Tibial nerve (tissue), 3 donors: ENCODE results near the gene UTP14C.
"Not testable (repeated sequence)": the region's sequence is repeated elsewhere in the genome, so short reads cannot be mapped to it uniquely, and the experiment has no call there.

Experiments
- CTCF ChIP-seq, 5 experiments: fragments of 200-600 bp in 3 of 5; fragments of 450-650 bp in 2 of 5; sonication (generic) in 3 of 5; IDR thresholded peaks; one replicate each; pipeline ENCODE4 v1.5.1; 2016 to 2019; ENCODE audit warnings: antibody characterized with exemption in 5 of 5, mild to moderate bottlenecking in 3 of 5, moderate library complexity in 2 of 5
- POLR2A ChIP-seq, 2 donors: fragments of 450-650 bp; IDR thresholded peaks; one replicate each; pipeline ENCODE4 v1.6.1; 2017; ENCODE audit warnings: antibody characterized with exemption in 2 of 2, mild to moderate bottlenecking in 2 of 2, moderate library complexity in 2 of 2

GRCh38 chr13:52061064-52061463 lies 36.6 kb downstream of the UTP14C start:
- not testable (repeated sequence) for TF ChIP-seq CTCF, POLR2A (IDR thresholded peaks at IDR 0.05)
